Liver (tissue), 9 donors: ENCODE data around the gene ST6GAL1. TPM values are rescaled to one million over a fixed set of nuclear protein-coding genes. Genes with fewer than 3 reads are reported as not detected.

Source experiments
- DNase-seq: peaks from one replicate; pipeline ENCODE4 v3.0.0-alpha.2; 2017; ENCODE audit warnings: low spot score
- H3K27ac ChIP-seq, 2 donors: one replicate each; pipeline ENCODE4 v1.7.0; 2013; ENCODE audit warnings: inconsistent platforms in 2 of 2, low read length in 2 of 2, control low read depth in 1 of 2, low read depth in 1 of 2, mild to moderate bottlenecking in 1 of 2
- H3K27me3 ChIP-seq, 4 donors: one replicate each; pipeline versions ENCODE4 v1.6.1 to v1.7.0; 2013; ENCODE audit warnings: low read length in 3 of 4, inconsistent platforms in 1 of 4, mild to moderate bottlenecking in 1 of 4, moderate library complexity in 1 of 4; ENCODE audit not compliant: control insufficient read depth in 4 of 4, insufficient read depth in 4 of 4
- H3K36me3 ChIP-seq, 4 donors: one replicate each; pipeline versions ENCODE4 v1.6.1 to v1.7.0; 2013; ENCODE audit warnings: low read length in 3 of 4, mild to moderate bottlenecking in 3 of 4, low read depth in 1 of 4, moderate library complexity in 1 of 4; ENCODE audit not compliant: control insufficient read depth in 4 of 4, insufficient read depth in 3 of 4
- H3K4me1 ChIP-seq, 4 donors: one replicate each; pipeline versions ENCODE4 v1.6.1 to v1.7.0; 2013; ENCODE audit warnings: low read length in 3 of 4, mild to moderate bottlenecking in 3 of 4, moderate library complexity in 1 of 4; ENCODE audit not compliant: control insufficient read depth in 4 of 4, insufficient read depth in 4 of 4
- H3K4me3 ChIP-seq, 3 donors: one replicate each; pipeline versions ENCODE4 v1.6.1 to v1.7.0; 2013; ENCODE audit warnings: low read length in 3 of 3, control low read depth in 1 of 3, low read depth in 1 of 3, mild to moderate bottlenecking in 1 of 3
- H3K9ac ChIP-seq, 2 donors: one replicate each; pipeline ENCODE4 v1.7.0; 2013; ENCODE audit warnings: low read length in 2 of 2, mild to moderate bottlenecking in 2 of 2, moderate library complexity in 2 of 2, control low read depth in 1 of 2, low read depth in 1 of 2
- H3K9me3 ChIP-seq, 4 donors: one replicate each; pipeline versions ENCODE4 v1.6.1 to v1.7.0; 2013; ENCODE audit warnings: low read length in 3 of 4; ENCODE audit not compliant: control insufficient read depth in 4 of 4
- GABPA ChIP-seq, 2 donors: IDR thresholded peaks in 1 of 2; conservative IDR thresholded peaks in 1 of 2; 2 replicates each; pipeline ENCODE4 v1.6.1; 2016; ENCODE audit warnings: antibody characterized with exemption in 2 of 2, mild to moderate bottlenecking in 1 of 2, moderate library complexity in 1 of 2
- HNF4G ChIP-seq: IDR thresholded peaks from 2 replicates; pipeline ENCODE4 v1.6.1; 2016; ENCODE audit warnings: antibody characterized with exemption
- NR2F2 ChIP-seq: IDR thresholded peaks from 2 replicates; pipeline ENCODE4 v1.6.1; 2016; ENCODE audit warnings: antibody characterized with exemption
- RAD21 ChIP-seq, 2 donors: IDR thresholded peaks; 2 replicates each; pipeline ENCODE4 v1.6.1; 2016; ENCODE audit warnings: antibody characterized with exemption in 2 of 2, mild to moderate bottlenecking in 2 of 2
- RXRA ChIP-seq, 2 donors: IDR thresholded peaks; 2 replicates each; pipeline ENCODE4 v1.6.1; 2017 to 2018; ENCODE audit warnings: antibody characterized with exemption in 2 of 2, mild to moderate bottlenecking in 1 of 2
- SP1 ChIP-seq: IDR thresholded peaks from 2 replicates; pipeline ENCODE4 v1.6.1; 2018; ENCODE audit warnings: antibody characterized with exemption, mild to moderate bottlenecking
- TAF1 ChIP-seq: conservative IDR thresholded peaks from 2 replicates; pipeline ENCODE4 v1.6.1; 2016; ENCODE audit warnings: antibody characterized with exemption, mild to moderate bottlenecking
- WGBS: extraction: QIAGEN DNeasy Blood & Tissue Kit; methylation state at CpG from one replicate; pipeline ENCODE4 v1.1.7; 2013; 5-methylcytosine and 5-hydroxymethylcytosine counted together
- polyA plus RNA-seq, 2 donors: library from polyadenylated mRNA; stranded (reverse) in 1 of 2; unstranded in 1 of 2; fragments of 200-250 nt in 1 of 2; fragments of >200 nt in 1 of 2; fragmentation: Nextera tagmentation in 1 of 2; extraction: Ambion mirVana in 1 of 2; gene quantifications; one replicate each; pipeline versions ENCODE4 v1.2.1 to v1.2.3, GENCODE V29; 2013 to 2015
- total RNA-seq, 2 donors: library from RNA; depleted of rRNA; stranded (reverse); fragments of >200 nt; gene quantifications; one replicate each; pipeline ENCODE4 v1.2.3, GENCODE V29; 2014
- TF ChIP-seq, protein P1 (sequence below): IDR thresholded peaks from 2 replicates; pipeline ENCODE4 v1.6.1; 2016; ENCODE audit warnings: antibody characterized with exemption
- TF ChIP-seq, protein P2 (sequence below): IDR thresholded peaks from 2 replicates; pipeline ENCODE4 v1.6.1; 2016; ENCODE audit warnings: antibody characterized with exemption, mild to moderate bottlenecking
- TF ChIP-seq, protein P3 (sequence below): IDR thresholded peaks from 2 replicates; pipeline ENCODE4 v1.6.1; 2016; ENCODE audit warnings: antibody characterized with exemption
- TF ChIP-seq, protein P4 (sequence below): fragments of 150-350 bp; IDR thresholded peaks from 2 replicates; pipeline ENCODE4 v1.5.1; 2017; ENCODE audit warnings: improper control_type of control experiment, low read depth, low read length; ENCODE audit not compliant: missing input control
- donor health status: healthy.
- donor health status: healthy.
- donor health status: healthy.
- donor health status: healthy.
- donor health status: healthy.

ST6GAL1 gene
- total and polyA plus RNA-seq, 4 donors = 102 to 425 (median 328) TPM

DNA sequence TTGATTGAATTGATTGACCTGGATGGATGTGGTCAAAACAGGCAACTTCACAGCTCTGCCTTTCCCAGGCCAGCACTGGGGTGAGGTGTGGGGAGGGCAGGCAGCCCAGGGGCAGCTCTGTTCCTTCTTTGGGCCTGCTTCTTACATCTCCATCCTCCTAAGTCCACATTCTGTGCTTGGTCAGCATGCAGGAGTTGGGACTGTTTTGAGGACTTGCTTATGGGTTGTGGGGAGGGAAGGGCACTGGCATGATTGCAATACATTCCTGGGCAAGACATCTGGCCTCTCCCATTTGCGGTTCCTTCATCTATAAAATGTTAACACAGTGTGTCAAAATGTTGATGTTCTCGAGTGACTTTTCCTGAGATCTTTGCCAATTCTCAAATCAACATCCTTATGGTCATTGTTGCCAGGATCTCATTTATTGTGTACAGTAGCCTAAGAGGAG lies 84.1 kb downstream of the ST6GAL1 start:
- Histone ChIP-seq H3K9me3 (no peaks in the 10 kb centered on the region), H3K9ac (no peak overlapping the region), H3K27me3 (no peaks in the 10 kb centered on the region), H3K4me3 (no peak overlapping the region), H3K4me1 (peaks cover 4 to 24% (median 12%) of the 10 kb centered on the region in 4 donors), H3K36me3 (no peaks in the 10 kb centered on the region), H3K27ac (no peak overlapping the region)
- 68% methylated on average over 2 of the region's 2 CpGs for WGBS
- no peak for DNase-seq
- no peak for TF ChIP-seq RXRA (IDR thresholded peaks at IDR 0.05)
- no peak for TF ChIP-seq RAD21 (IDR thresholded peaks at IDR 0.05)
- no peak for TF ChIP-seq HNF4G
- TF ChIP-seq NR2F2 = no peak
- TF ChIP-seq, protein P1, sequence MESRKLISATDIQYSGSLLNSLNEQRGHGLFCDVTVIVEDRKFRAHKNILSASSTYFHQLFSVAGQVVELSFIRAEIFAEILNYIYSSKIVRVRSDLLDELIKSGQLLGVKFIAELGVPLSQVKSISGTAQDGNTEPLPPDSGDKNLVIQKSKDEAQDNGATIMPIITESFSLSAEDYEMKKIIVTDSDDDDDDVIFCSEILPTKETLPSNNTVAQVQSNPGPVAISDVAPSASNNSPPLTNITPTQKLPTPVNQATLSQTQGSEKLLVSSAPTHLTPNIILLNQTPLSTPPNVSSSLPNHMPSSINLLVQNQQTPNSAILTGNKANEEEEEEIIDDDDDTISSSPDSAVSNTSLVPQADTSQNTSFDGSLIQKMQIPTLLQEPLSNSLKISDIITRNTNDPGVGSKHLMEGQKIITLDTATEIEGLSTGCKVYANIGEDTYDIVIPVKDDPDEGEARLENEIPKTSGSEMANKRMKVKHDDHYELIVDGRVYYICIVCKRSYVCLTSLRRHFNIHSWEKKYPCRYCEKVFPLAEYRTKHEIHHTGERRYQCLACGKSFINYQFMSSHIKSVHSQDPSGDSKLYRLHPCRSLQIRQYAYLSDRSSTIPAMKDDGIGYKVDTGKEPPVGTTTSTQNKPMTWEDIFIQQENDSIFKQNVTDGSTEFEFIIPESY = no peak
- TF ChIP-seq, protein P2, sequence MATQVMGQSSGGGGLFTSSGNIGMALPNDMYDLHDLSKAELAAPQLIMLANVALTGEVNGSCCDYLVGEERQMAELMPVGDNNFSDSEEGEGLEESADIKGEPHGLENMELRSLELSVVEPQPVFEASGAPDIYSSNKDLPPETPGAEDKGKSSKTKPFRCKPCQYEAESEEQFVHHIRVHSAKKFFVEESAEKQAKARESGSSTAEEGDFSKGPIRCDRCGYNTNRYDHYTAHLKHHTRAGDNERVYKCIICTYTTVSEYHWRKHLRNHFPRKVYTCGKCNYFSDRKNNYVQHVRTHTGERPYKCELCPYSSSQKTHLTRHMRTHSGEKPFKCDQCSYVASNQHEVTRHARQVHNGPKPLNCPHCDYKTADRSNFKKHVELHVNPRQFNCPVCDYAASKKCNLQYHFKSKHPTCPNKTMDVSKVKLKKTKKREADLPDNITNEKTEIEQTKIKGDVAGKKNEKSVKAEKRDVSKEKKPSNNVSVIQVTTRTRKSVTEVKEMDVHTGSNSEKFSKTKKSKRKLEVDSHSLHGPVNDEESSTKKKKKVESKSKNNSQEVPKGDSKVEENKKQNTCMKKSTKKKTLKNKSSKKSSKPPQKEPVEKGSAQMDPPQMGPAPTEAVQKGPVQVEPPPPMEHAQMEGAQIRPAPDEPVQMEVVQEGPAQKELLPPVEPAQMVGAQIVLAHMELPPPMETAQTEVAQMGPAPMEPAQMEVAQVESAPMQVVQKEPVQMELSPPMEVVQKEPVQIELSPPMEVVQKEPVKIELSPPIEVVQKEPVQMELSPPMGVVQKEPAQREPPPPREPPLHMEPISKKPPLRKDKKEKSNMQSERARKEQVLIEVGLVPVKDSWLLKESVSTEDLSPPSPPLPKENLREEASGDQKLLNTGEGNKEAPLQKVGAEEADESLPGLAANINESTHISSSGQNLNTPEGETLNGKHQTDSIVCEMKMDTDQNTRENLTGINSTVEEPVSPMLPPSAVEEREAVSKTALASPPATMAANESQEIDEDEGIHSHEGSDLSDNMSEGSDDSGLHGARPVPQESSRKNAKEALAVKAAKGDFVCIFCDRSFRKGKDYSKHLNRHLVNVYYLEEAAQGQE = no peak
- TF ChIP-seq, protein P3, sequence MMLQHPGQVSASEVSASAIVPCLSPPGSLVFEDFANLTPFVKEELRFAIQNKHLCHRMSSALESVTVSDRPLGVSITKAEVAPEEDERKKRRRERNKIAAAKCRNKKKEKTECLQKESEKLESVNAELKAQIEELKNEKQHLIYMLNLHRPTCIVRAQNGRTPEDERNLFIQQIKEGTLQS = no peak
- TF ChIP-seq TAF1 = no peak

DNA sequence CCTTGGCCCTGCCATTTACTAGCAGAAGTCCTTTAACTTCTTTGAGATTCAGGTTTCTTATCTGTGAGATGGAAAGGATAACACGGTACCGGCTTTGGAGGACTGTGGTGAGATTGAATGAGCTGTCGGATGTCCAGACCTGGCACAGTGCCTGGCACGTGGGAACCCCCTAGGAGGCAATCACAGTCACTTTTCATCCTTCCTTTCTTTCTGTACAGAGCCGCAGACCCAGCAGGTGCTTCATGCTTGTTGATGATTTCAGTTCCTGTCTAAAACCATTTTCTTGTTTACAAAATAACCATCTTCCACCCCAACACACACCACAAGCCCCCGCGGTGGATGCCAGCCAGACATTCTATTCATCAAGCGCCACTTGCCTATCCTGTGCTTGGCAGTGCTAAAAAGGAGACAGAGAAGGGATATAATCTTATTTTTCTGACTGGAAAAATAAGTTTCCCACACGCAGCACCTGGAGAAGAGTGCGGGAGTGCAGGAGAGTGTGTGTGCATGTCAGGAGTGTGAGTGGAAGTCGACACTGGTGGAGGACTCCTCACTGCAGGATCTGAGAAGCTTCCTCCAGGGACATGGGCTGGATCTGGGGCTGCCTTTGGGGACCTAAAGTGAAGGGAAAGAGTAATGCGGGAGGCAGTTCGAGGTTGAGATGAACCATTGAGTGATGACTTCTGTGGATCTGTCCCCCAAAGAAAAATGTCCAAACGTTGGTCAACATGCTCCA lies 85.7 kb downstream of the ST6GAL1 start:
- no peaks in the 10 kb centered on the region for H3K36me3 ChIP-seq
- no peak for DNase-seq
- WGBS = 88% methylated on average over 14 of the region's 14 CpGs
- no peaks in the 10 kb centered on the region for H3K27me3 ChIP-seq
- H3K27ac ChIP-seq = no peak overlapping the region
- H3K9me3 ChIP-seq = no peaks in the 10 kb centered on the region
- TF ChIP-seq GABPA (IDR thresholded peaks at IDR 0.05 in 1 of 2, conservative IDR thresholded peaks at IDR 0.05 in 1 of 2) = no peak
- TF ChIP-seq, protein P3 = no peak
- TF ChIP-seq TAF1 = no peak
- no peak for TF ChIP-seq SP1
- TF ChIP-seq, protein P4, sequence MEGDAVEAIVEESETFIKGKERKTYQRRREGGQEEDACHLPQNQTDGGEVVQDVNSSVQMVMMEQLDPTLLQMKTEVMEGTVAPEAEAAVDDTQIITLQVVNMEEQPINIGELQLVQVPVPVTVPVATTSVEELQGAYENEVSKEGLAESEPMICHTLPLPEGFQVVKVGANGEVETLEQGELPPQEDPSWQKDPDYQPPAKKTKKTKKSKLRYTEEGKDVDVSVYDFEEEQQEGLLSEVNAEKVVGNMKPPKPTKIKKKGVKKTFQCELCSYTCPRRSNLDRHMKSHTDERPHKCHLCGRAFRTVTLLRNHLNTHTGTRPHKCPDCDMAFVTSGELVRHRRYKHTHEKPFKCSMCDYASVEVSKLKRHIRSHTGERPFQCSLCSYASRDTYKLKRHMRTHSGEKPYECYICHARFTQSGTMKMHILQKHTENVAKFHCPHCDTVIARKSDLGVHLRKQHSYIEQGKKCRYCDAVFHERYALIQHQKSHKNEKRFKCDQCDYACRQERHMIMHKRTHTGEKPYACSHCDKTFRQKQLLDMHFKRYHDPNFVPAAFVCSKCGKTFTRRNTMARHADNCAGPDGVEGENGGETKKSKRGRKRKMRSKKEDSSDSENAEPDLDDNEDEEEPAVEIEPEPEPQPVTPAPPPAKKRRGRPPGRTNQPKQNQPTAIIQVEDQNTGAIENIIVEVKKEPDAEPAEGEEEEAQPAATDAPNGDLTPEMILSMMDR = no peak
- no peak overlapping the region for H3K4me3 ChIP-seq
- H3K9ac ChIP-seq = no peak overlapping the region
- peaks cover 4 to 22% (median 12%) of the 10 kb centered on the region in 4 donors for H3K4me1 ChIP-seq
